COLO668 (cell line): ENCODE results near the gene CCDC110.
"Not testable (repeated sequence)": the region's sequence is repeated elsewhere in the genome, so short reads cannot be mapped to it uniquely, and the experiment has no call there.

ENCODE experiments used
- DNase-seq: peaks from one replicate; lab custom pipeline; 2025; ENCODE audit not compliant: unreplicated experiment; lab: John Stamatoyannopoulos, UW

The CCDC110 gene

DNA sequence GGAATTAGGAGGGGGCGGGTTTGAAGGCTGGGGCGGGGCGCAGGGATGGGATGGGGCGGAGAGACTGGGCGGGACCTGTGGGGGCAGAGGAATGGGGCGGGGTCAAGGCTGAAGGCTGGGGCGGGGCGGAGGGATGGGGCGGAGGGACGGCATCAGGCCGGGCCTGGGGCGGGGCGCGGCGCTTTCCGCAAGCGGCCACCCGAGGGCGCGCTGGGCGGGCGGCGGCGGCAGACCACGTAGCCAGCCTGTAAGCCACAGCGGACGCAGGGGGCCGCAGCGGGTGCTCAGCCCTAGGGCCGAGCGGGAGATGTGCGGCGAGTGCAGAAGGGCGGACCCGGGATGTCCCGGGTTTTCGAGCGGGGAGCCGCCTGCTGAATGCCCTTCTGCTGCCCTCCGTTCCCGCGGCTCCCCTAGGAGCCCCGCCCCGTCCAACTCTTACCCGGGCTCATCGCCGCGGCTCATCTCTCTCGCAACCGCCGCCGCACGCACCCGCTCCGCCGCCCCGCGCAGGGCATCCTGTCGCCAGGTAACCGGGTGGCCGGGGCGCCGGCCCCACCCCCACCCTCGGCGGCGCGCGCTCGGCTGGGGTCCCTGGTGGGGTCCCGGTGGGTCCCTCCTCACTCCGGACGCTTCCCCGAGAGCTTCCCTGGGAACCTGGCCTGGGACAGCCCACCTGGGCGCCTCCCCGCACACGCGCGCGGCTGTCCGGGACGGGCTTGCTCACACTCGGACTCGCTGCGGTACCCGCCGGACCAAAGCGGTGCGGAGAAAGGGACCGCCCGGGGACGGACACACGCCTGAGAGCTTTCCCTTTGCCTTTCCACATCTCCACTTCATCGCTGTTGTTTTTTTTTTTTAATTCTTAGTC is at the start of gene CCDC110:
CCDC110 (minus strand) TSS at position 499 of the 868 bp plus-strand sequence; CDS start at position 449, 50 bp downstream.
- DNase-seq = peak; percentile 95

DNA sequence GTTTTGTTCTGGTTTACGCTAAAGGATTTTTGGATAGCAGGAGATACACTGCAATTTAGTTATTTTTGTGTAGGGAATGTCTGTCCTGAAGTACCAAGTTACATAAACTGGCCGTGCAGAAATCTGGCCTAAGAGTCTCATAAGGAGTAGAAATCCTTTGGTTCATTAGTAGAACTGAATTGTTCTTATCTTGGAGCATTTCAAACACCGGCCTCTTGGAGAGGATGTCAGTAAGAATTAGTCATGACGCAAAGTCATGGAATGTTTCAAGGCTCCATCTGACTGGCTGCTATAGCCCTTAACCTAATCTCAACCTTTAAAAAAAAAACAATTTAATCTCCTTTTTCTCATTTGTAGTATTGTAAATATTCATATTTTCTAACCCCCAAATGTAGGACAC is 48.6 kb upstream of the CCDC110 start:
- no peak for DNase-seq

DNA sequence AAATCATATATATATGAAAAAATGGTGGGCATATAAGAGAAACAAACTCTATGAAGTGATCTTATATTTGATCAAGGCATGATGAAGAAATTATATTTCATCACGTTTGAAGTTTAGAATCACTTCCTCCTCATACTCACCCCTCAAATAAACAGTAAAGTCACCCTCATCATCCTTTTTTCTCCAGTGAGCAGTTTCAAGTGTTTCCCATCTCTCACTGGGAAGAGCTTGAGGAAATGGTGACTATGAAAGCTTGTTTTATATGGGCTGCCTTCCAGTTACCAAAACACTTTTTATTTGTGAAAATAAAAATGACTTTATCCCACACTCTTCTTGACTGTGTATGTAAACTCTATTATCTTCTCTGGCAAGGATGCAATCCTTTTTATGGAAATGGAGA is 47.0 kb upstream of the CCDC110 start:
- no peak for DNase-seq

DNA sequence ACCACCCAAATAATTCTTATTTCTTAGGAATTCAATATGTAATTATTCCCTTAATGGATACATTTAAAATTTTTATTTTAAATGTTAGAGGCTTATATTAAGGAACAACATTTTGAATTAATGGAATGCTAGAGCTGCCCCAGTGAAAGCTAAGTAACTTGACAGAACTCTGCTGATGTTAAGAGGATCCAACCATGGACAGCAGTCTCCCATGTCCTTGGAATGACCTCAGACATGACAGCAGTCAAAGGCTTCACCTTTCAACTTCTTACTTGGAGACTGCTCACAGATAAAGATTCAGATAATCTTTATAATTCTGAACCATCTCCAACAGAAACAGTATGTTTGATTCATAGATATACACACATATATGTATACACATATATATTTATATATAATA is 46.5 kb upstream of the CCDC110 start:
- DNase-seq = no peak

DNA sequence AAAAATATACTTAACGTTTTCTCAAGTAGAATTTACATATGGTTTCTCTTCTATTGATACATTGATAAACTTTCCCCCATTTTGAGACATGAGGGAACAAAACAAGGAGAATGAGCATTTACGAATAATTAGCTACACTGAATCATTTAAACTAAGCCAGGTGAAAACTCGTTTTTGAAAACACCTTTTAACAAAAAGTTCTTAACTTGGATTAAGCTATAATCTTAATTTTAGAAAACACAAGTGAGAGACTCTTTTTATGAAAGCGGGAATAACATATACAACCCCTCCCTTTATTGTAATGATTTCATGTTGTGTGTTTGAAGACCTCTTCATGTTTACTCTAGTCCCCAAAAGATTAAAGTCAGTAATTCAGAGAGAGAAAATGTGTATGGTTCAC is 43.7 kb upstream of the CCDC110 start:
- no peak for DNase-seq

DNA sequence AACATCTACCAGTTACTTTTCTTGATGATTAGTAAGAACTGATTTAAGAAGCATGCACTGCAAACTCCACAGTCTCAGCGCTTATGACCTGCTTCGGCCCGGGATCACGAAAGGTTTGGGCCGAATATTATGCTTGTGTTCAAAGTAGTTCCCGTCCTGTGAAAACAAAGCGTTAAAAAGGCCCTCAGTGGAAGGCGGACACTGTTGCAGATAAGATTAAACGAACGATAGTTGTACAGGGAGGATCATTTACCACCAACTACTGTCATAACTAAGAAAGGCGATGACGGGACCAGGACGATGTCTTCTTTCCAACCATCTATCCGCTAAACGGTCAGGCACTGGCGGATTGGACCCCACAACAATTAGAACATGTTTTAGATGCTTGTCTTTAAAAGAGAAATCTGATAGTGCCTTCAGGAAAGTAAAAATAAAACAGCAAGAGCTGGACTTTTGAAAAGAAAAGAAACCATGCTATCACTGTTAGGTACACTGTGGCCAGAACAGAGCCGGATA is 42.7 kb upstream of the CCDC110 start:
- no peak for DNase-seq

DNA sequence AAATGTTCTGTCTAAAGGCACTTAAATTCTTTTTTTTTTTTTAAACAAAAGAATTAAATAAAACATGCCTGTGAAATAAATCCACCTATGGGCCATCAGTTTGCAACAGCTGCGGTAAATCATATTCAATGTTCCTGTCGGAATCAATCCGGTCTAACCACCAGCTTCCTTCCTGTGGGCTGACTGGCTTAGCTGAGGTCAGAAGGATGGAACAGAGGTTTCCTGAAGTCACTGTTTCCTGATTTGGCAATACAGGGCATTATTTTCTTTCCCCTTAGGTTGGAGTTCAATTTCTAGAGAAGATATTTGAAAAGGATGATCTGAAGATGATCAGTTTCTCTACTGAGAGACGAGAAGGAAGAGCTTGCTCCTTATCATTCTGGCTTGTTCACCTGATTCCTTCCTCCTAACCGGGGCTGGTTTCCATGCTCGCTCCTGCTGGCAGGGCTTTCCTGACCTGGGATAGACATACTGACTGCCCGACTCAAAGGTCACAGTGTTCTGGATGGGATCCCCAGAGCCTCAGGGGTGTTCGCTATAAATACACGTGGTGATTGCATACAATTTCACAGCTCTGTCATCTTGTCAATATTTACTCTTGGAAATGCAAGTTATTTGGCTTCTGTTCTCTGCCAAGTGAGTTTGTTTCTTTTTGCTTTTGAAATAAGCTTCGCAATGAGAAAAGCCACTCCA is 42.1 kb upstream of the CCDC110 start:
- peak; percentile 41 for DNase-seq

DNA sequence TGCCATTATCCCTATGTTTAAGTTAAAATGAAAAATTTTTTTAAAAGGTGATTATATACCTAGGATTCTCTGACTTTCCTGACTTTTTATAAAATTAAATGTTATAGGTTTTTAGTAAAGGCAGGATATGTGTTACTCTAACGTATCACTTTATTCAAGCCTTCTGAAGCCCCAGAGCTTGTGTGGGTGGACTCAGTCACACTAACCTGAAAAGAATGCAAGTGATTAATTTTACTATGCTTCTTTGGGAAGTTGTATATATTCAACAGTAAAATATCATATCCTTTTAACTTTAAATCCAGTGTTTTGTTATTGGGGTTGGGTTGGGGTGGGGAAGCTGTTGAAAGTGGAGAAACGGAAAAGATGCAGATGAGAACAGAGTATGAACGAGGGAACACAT is 41.0 kb upstream of the CCDC110 start:
- DNase-seq = no peak

DNA sequence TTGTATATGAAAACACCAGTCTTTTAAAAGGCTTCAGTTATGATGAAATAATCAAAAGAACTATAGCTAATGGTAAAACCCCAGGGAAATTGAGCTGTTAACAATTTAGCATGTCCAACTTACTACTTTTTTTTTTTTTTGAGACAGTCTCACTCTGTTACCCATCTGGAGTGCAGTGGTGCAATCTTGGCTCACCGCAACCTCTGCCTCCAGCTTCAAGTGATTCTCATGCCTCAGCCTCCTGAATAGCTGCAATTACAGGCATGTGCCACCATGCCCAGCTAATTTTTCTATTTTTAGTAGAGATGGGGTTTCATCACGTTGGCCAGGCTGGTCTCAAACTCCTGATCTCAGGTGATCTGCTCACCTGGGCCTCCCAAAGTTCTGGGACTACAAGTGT is 39.7 kb upstream of the CCDC110 start:
- not testable (repeated sequence) for DNase-seq

DNA sequence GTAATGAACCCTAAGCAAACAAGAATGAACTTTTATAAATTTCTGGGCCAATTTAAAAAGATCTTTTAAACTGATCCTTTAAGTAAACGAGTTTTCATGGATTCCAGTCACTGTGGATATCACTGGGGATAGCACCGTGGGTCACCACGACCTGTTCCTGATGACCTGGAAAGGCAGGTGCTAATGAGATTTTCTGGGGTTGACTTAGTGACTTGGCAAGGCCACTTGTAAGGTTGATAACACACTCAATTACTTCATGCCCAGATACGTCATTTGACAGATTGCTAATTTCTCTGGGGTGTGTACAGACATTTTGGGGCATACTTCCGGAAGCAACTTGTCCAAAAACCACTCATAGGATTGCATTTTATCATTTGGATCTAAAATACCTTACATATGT is 39.3 kb upstream of the CCDC110 start:
- DNase-seq = no peak

DNA sequence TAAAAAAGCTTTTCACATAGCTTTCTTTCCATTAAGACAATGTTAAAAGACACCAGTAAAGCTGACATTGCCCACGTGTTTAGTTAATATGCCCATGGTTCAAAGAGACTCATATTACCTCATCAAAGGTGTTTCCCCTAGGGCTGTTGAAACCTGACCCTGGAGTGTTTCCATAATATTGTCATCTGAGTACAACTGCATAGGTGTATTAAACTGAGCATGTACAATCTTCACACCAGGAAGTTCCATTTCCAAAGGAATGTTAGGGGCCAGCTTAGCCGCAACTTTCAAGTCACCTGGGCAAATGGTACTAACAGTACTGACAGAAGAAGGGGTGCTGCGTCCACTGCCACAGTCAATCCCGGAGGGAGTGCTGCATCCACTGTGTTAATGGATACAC is 36.6 kb upstream of the CCDC110 start:
- DNase-seq = peak; percentile 59

DNA sequence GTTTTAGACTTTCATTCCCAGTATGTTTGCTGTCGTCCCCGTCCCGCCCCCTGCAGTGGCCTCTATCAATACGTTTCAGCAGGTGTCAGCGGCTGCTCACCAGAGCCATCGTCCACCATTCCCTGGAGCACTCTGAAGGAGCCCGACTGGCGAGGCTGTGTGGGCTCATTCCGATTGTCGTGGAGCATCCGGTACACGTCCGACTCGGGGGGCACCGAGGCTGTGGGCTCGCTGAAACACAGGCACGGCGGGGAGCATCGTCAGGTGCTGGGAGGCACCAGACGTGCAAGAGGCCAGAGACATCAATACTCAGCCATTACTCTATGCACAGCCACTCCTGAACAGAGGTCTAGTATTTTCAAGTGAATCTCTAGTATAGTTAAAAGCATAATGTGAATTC is 34.9 kb upstream of the CCDC110 start:
- no peak for DNase-seq

DNA sequence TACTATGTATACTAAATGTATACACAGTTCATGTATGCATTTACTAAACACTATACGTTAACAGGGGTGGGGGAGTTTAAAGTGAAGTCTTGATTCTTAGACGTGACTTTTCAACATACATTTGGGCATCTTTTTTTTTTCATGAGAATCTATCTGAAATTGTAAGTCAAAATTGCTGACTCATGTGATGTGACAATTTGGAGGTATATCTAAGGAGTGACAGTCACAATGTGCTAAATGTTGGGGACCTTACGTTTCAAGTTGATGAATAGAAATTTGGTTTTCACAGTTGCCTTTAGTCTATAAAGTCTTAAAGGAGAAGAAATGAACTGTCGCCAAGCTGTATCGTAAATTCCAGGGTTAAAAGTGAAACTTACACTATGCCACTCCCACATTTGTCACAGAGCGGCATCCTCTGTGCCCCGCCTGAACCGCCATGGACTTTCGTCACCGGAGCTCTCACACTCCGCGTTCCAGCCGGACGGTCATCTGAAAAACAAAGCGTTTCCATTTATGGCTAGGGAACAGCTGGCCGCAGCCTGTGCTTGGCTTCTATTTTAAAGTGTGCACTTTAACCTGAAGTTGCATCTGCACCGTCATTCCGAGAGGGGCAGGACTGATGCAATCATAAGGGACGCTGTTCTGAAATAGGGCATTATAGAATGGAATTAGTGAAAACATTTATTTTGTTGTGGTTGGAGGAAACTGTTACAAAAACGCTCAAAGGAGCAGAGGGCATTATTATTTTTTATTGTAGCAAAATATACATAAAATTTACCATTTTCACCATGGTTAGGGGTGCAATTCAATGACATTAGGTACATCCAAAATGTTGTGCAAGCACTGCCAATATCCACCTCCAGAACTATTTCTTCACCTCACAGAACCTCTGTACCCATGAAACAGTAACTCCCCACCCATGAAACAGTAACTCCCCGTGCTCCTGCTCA is 32.8 kb upstream of the CCDC110 start:
- peak; percentile 76 for DNase-seq

DNA sequence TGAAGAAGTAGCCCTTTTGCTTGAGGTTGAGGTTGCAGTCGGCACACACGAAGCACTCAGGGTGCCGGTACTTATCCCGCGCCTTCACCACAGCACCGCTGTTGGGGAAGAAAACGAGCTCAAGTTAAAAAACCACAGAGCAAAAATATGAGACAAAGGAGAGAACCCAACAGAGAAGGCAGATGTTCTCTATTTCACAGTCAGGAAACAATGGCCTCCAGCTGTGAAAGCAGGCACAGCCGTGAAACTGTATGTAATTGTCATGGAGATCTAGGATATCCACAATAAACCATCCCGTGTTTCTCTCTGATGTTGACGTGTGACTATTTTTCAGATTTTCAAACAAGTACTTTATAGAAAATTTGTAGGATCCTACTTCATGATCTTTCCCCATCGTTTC is 30.9 kb upstream of the CCDC110 start:
- peak; percentile 10 for DNase-seq

DNA sequence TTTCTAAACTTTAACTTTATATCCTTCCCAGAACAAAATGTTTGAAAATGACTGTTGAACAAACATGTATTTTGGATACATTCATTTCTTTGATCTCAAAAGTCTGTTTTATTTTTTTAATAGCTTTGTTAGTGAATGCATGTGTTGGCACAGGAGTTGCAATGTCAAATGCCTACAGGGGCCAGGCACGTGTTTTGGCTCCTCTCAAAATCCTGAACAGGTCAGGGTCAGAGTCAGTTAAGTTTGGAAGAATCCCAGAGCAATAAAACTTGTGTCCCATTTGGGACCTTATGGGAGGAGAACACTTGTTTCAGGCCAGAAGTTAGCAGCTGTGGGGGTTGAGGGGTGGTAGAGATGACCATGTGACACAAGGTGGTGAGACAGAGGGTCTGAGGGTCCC is 29.0 kb upstream of the CCDC110 start:
- DNase-seq = no peak

DNA sequence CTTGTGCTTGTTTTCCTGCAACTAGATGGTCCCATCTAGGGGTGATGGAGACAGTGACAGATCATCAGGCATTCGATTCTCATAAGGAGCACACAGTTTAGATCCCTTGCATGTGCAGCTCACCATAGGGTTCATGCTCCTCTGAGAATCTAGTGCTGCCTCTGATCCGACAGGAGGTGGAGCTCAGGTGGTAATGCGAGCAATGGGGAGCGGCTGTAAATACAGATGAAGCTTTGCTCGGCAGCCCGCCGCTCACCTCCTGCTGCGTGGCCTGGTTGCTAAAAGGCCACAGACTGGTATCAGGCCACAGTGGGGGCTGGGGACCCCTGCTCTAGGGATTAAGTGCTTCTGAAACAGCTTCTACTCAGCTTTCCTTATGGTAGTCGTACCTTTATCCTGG is 28.5 kb upstream of the CCDC110 start:
- DNase-seq = no peak

DNA sequence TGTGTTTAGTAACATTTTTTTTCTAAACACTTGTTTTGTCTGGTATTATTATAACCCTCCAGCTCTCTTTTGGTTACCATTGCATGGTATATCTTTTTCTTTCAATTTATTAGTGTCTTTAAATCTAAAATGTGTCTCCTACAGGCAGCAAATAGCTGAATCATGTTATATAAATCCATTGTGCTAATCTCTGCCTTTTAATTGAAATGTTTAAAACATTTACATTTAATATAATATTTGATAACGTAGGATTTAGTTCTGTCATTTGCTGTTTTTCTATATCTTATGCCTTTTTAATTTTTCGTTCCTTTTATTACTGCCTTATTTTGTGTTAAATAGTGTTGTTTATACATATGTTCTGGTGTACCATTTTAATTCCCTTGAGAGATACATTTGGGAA is 17.1 kb upstream of the CCDC110 start:
- DNase-seq = no peak

DNA sequence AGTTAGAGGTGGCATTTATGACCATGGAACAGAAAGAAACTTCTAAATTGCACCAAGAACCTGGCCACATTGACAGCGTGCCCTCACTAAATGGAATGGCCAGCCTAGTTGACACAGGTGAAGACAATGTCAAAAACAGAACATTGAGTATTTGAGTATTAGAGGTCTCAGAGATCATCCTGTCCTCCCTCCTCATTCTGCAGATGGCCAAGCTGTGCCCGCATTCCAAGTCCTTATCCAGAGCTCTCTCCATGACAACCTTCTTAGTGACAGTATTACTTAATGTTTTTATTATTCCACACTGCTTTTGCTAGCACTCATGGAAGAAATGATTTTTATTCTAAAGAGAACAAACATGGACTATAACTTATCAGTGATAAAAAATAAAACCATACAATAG is 9.9 kb upstream of the CCDC110 start:
- DNase-seq = no peak

DNA sequence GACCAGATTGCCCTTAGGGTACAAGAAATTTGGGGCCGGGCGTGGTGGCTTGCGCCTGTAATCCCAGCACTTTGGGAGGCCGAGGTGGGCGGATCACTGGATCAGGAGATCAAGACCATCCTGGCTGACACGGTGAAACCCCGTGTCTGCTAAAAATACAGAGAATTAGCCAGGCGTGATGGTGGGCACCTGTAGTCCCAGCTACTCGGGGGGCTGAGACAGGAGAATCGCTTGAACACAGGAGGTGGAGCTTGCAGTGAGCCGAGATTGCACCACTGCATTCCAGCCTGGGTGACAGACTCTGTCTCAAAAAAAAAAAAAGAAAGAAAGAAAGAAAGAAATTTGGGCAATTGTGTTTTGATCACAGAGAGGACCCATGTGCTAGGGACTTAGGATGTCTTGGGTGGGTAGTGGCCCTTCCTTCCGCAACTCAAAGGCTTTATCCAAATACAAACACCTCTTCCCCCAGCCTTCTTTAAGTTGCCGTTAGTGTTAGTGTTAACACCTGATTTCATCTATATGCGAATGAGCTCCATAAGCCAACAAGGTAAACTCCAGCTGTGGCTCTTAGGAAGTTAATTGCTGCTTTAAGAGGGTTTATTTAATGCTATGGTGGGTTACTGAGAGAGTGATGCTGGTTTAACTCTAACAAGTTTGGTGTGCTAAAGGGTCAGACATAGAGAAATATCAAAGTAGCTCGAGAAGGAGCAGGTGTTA is 8.6 kb upstream of the CCDC110 start:
- DNase-seq = no peak

DNA sequence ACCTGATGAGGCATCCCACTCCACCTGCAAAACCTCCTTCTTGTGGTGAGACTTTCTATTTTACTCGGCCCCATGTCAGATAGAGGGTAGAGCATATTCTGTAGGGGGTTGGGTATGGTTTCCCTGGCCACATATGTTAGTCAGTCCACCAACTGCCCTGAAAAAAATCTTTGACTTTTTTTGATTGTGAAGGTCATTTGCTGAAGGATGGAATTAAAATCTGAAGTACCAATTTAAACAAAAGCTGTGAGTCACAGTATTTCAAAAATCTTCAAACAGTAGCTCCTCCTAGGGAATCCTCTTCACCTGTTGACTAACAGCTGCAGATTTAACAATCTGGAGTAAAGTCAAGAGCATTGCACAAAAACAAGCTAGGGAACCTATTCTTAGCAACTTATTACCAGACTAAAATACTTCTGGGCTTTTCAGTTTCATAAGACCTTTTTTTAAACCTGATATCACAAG is 8.0 kb upstream of the CCDC110 start:
- DNase-seq = no peak
